D341Med (cell line): ENCODE measurements around the gene C1orf21.
"Not testable (repeated sequence)": the region's sequence is repeated elsewhere in the genome, so short reads cannot be mapped to it uniquely, and the experiment has no call there.

Experiments used
- DNase-seq: peaks from one replicate; pipeline ENCODE4 v3.0.0; 2012; ENCODE audit warnings: low spot score

C1orf21 gene

GRCh38 chr1:184386312-184387068 lies at the start of gene C1orf21:
C1orf21 (plus strand) TSS chr1:184387029; CDS start chr1:184477510, 90,481 bp downstream.
- peak; percentile 94 for DNase-seq

DNA sequence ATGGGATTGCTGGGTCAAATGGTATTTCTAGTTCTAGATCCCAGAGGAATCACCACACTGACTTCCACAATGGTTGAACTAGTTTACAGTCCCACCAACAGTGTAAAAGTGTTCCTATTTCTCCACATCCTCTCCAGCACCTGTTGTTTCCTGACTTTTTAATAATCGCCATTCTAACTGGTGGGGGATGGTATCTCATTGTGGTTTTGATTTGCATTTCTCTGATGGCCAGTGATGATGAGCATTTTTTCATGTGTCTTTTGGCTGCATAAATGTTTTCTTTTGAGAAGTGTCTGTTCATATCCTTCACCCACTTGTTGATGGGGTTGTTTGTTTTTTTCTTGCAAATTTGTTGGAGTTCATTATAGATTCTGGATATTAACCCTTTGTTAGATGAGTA lies 49.0 kb upstream of the C1orf21 start:
- not testable (repeated sequence) for DNase-seq

GRCh38 chr1:184340984-184341383 lies 45.8 kb upstream of the C1orf21 start:
- DNase-seq: no peak

DNA sequence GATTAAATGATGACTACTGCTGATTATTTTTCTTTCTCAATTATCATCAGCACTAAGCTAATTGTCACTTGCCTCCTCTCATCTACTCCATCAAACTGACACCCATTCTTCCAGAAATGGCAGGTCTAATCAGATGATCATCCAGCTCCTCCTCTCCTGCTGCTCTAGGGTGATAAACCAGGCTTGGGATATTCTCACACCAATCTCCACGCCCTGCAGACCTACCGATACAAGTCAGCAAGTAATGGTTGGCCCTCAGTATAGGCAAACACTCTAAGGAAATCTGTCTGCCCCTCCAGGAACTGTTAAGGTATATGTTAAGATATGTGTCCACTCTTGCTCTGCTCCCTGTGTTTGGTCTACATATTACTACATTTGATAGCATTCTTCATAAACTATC lies 36.3 kb upstream of the C1orf21 start:
- no peak for DNase-seq

- no peak for DNase-seq
Measured at GRCh38 chr1:184351416-184351975, 35.3 kb upstream of the C1orf21 start.

DNA sequence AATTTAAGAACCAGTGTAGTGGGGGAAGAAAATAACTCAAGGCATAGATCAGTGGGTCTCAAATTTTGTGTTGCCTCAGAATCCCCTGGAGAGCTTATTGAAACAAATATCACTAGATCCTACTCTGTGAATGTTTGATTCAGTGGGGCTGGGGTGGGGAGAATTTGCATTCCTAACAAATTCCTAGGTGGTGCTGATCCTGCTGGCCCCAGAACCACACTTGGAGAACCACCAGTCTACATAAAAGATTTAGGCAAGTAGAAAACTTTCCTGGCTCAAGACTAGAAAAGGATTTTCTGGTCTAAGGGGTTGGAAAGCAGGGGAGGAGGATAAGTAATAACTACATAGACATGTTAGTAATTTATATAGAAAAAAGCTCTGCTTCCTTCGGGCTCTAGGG lies 34.1 kb upstream of the C1orf21 start:
- DNase-seq: no peak

DNA sequence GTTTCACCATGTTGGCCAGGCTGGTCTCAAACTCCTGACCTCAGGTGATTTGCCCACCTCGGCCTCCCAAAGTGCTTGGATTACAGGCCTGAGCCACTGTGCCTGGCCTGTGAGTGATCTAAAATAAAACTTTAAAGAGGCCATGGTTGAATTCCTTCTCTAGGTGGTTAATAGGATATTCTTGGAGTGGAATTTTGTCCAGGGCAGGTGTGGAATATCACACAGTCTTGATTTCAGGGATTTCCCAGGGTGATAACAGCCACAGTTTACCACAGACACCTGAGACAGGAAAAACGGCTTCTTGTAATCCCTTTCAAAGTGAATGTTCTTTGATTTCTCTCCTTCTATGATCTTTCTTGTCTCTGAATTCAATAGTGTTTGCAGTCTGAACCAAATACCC lies 32.1 kb upstream of the C1orf21 start:
- DNase-seq: no peak

GRCh38 chr1:184356891-184357290 lies 29.9 kb upstream of the C1orf21 start:
- DNase-seq: no peak

- DNase-seq: no peak
Measured at GRCh38 chr1:184358256-184358655, 28.6 kb upstream of the C1orf21 start.

DNA sequence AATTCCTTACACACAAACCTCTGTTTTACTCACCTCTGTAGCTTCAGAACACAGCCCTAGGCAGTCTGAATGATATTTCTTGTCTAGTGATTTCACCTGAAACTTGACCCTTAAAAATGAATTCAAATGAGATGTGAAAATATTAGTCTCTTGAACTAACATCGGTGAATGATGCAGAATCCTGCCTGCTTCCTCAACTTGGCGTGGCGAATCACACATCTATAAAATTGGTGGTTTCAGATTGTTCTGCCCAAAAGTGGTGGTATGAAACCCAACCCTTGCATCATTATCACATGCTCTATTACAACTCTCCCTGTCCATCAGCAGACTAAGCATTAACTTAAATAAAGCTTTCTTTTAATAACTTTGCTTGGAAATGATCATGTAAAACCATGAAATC lies 26.9 kb upstream of the C1orf21 start:
- DNase-seq: no peak

DNA sequence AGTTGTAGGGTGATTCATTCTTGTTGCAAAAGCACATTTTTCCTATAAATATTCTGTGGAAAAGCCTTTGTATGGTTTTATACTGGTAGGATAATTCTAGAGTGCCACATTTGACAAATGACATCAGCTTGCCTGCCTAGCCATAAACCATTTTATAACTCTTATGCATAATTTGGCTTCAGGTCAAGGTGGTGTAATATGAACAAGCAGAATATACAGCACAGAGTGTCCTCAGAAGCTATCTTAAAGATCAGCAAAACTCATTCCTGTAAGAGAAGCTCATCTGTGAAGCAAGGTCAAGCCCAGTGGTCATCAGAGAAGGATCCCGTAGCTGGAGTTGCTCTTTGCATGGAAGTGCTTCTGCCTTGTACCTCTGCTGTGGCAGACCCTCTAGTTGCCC lies 24.0 kb upstream of the C1orf21 start:
- DNase-seq: no peak

DNA sequence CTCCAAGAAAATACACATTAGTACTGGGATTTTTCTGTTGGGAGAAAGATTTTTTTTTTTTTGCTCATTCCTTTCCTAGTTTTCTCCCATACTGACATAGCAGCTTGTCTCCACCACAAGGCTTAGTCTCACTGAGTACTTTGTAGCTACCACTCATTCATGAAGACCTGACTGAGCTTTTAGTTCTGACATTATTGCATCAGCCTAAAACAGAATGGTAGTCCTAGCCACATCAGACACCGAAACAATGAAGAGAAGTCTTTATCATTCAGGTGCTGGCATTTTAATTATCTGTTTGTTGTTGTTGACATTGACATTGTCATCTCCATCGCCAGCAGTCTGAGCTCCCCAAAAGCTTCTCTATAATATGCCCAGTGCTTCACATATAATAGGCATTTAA lies 21.1 kb upstream of the C1orf21 start:
- no peak for DNase-seq

GRCh38 chr1:184366997-184367396 lies 19.8 kb upstream of the C1orf21 start:
- DNase-seq: no peak

GRCh38 chr1:184367427-184368038 lies 19.3 kb upstream of the C1orf21 start:
- DNase-seq: no peak

GRCh38 chr1:184368354-184368753 lies 18.5 kb upstream of the C1orf21 start:
- no peak for DNase-seq

- no peak for DNase-seq
Measured at GRCh38 chr1:184370850-184371249, 16.0 kb upstream of the C1orf21 start.

- DNase-seq: no peak
Measured at GRCh38 chr1:184373155-184373554, 13.7 kb upstream of the C1orf21 start.

- no peak for DNase-seq
Measured at GRCh38 chr1:184376369-184376768, 10.5 kb upstream of the C1orf21 start.

DNA sequence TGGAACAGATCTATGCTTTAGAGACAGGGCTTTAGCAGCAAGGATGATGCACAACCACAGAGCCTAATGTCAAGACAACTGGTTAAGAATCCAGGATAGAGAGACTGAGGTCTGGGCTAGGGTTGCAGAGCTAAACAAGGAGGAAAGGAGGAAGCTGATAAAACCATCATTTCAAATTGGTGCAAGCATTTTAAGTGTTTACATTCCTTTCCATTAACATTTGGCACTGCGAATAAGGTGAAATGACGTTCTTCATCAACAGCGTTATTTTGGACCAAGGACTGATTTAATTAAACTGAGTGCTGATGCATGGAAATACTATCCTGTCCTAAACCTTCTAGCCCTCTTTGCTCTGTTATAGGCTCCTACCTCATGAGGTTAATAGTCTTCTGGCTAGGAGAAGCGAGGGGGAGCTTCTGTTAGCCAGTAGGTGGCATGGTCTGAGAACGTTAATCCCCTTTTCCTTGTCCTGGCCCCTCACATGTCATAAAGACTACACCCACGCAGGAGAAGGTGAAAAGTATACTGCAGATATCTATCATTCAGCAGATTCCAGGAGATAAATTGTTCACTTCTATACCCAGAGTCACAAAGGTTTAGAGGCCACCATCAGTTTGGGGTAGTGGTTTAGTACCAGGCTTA lies 7.6 kb upstream of the C1orf21 start:
- no peak for DNase-seq

- DNase-seq: no peak
Measured at GRCh38 chr1:184380468-184380867, 6.4 kb upstream of the C1orf21 start.

- DNase-seq: no peak
Measured at GRCh38 chr1:184383772-184384323, 3.0 kb upstream of the C1orf21 start.

- no peak for DNase-seq
Measured at GRCh38 chr1:184385865-184386311, 941 bp upstream of the C1orf21 start.

GRCh38 chr1:184387069-184387475 lies 243 bp downstream of the C1orf21 start:
- DNase-seq: no peak
